Transverse colon (tissue), 4 donors: ENCODE data around the gene VPS26C. TPM values are rescaled to one million over a fixed set of nuclear protein-coding genes. Genes with fewer than 3 reads are reported as not detected.

Experiments
- DNase-seq: peaks from one replicate; pipeline ENCODE4 v3.0.0-alpha.2; 2019
- H3K27ac ChIP-seq, 4 donors: fragments of 200-600 bp; sonication (generic); 2 replicates each; pipeline ENCODE4 v1.5.1; 2016 to 2018; ENCODE audit warnings: inconsistent platforms in 4 of 4
- H3K27me3 ChIP-seq: fragments of 200-600 bp; sonication (generic); 2 replicates; pipeline ENCODE4 v1.5.1; 2017; ENCODE audit warnings: inconsistent platforms
- H3K36me3 ChIP-seq, 4 donors: fragments of 200-600 bp; sonication (generic); 2 replicates each; pipeline ENCODE4 v1.5.1; 2017 to 2019; ENCODE audit warnings: inconsistent platforms in 4 of 4
- H3K4me1 ChIP-seq, 4 donors: fragments of 200-600 bp; sonication (generic); 2 replicates each; pipeline ENCODE4 v1.5.1; 2017 to 2020; ENCODE audit warnings: inconsistent platforms in 4 of 4
- H3K4me3 ChIP-seq, 4 donors: fragments of 200-600 bp; sonication (generic); 1 replicate in 1 of 4; 2 replicates in 3 of 4; pipeline versions ENCODE4 v1.5.1 to v1.6.1; 2017 to 2019; ENCODE audit warnings: inconsistent platforms in 4 of 4
- H3K9me3 ChIP-seq, 2 donors: fragments of 200-600 bp; sonication (generic); 2 replicates each; pipeline ENCODE4 v1.5.1; 2017 to 2019; ENCODE audit warnings: inconsistent platforms in 2 of 2
- EP300 ChIP-seq: sonication (generic); formaldehyde crosslinking; IDR thresholded peaks from one replicate; pipeline ENCODE4 v1.6.1; 2017; ENCODE audit warnings: antibody characterized with exemption, low read depth
- POLR2A ChIP-seq: fragments of 450-650 bp; IDR thresholded peaks from one replicate; pipeline ENCODE4 v1.6.1; 2016; ENCODE audit warnings: antibody characterized with exemption, mild to moderate bottlenecking, moderate library complexity
- POLR2AphosphoS5 ChIP-seq, 3 donors: sonication (generic); formaldehyde crosslinking; IDR thresholded peaks; one replicate each; pipeline ENCODE4 v1.6.1; 2016; ENCODE audit warnings: antibody characterized with exemption in 3 of 3
- WGBS, 2 donors: methylation state at CpG; one replicate each; pipeline ENCODE4 v1.1.5; 2018; ENCODE audit warnings: low coverage in 1 of 2; 5-methylcytosine and 5-hydroxymethylcytosine counted together
- in situ Hi-C, 4 donors: fragments of 200-750 bp; cut with MboI; loops; one replicate each; pipeline versions ENCODE4 v1.15.0 to v1.15.1; 2017; ENCODE audit warnings: low sequenced_read_pairs in 3 of 4, low pct_ligation_motif_present in 1 of 4, low pct_unique_long_range_greater_than_20kb in 1 of 4
- intact Hi-C: fragments of 100-400 bp; cut with DNase I; formaldehyde crosslinking; loops from one replicate; pipeline ENCODE4 v1.15.1; 2023; ENCODE audit warnings: low total_unique reads
- total RNA-seq, 4 donors: library from RNA; depleted of rRNA; stranded (reverse); fragments of >200 nt; gene quantifications; one replicate each; pipeline ENCODE4 v1.1.0, GENCODE V29; 2016
- TF ChIP-seq, protein P1 (sequence below), 5 experiments: fragments of 200-600 bp in 3 of 5; fragments of 450-650 bp in 2 of 5; sonication (generic) in 3 of 5; IDR thresholded peaks; 1 replicate in 2 of 5; 2 replicates in 3 of 5; pipeline ENCODE4 v1.5.1; 2016 to 2017; ENCODE audit warnings: antibody characterized with exemption in 5 of 5, inconsistent platforms in 3 of 5, mild to moderate bottlenecking in 2 of 5, moderate library complexity in 1 of 5

Gene VPS26C
- total RNA-seq, 4 donors from 2014 or later, result 86.5 to 146 (median 108) TPM

- WGBS, 2 donors, result 92 to 100% methylated on average over 4 of the region's 4 CpGs
- H3K27ac ChIP-seq, result no peak overlapping the region
- no peak for TF ChIP-seq POLR2A
- no peak for TF ChIP-seq POLR2AphosphoS5 (IDR thresholded peaks at IDR 0.05)
- TF ChIP-seq, protein P1, sequence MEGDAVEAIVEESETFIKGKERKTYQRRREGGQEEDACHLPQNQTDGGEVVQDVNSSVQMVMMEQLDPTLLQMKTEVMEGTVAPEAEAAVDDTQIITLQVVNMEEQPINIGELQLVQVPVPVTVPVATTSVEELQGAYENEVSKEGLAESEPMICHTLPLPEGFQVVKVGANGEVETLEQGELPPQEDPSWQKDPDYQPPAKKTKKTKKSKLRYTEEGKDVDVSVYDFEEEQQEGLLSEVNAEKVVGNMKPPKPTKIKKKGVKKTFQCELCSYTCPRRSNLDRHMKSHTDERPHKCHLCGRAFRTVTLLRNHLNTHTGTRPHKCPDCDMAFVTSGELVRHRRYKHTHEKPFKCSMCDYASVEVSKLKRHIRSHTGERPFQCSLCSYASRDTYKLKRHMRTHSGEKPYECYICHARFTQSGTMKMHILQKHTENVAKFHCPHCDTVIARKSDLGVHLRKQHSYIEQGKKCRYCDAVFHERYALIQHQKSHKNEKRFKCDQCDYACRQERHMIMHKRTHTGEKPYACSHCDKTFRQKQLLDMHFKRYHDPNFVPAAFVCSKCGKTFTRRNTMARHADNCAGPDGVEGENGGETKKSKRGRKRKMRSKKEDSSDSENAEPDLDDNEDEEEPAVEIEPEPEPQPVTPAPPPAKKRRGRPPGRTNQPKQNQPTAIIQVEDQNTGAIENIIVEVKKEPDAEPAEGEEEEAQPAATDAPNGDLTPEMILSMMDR (IDR thresholded peaks at IDR 0.05), result no peak
- no peak for TF ChIP-seq EP300
- no peak overlapping the region for H3K4me3 ChIP-seq
- H3K4me1 ChIP-seq, result no peaks in the 10 kb centered on the region
- H3K27me3 ChIP-seq, result no peaks in the 10 kb centered on the region
- DNase-seq, result no peak
- intact Hi-C loops, result no loop called here
- H3K36me3 ChIP-seq, result peaks cover 0 to 17% (median 3%) of the 10 kb centered on the region in 4 donors
- no peaks in the 10 kb centered on the region for H3K9me3 ChIP-seq
- in situ Hi-C loops, result no loop called here
Observed at GRCh38 chr21:37197746-37198145, 69.4 kb downstream of the VPS26C start.

GRCh38 chr21:37196847-37197246 is 70.3 kb downstream of the VPS26C start:
- TF ChIP-seq, protein P1 (IDR thresholded peaks at IDR 0.05), result no peak
- no peak for TF ChIP-seq POLR2A
- TF ChIP-seq POLR2AphosphoS5 (IDR thresholded peaks at IDR 0.05), result no peak
- no peak for TF ChIP-seq EP300
- 51 to 73% methylated on average over 4 to 8 of the region's 8 CpGs for WGBS, 2 donors
- no peak for DNase-seq
- intact Hi-C loops (no loop called here), in situ Hi-C loops (no loop called here)
- Histone ChIP-seq H3K36me3 (peaks cover 0 to 20% (median 2%) of the 10 kb centered on the region in 4 donors), H3K9me3 (no peaks in the 10 kb centered on the region), H3K27me3 (no peaks in the 10 kb centered on the region), H3K4me3 (no peak overlapping the region), H3K27ac (no peak overlapping the region), H3K4me1 (no peaks in the 10 kb centered on the region)

DNA sequence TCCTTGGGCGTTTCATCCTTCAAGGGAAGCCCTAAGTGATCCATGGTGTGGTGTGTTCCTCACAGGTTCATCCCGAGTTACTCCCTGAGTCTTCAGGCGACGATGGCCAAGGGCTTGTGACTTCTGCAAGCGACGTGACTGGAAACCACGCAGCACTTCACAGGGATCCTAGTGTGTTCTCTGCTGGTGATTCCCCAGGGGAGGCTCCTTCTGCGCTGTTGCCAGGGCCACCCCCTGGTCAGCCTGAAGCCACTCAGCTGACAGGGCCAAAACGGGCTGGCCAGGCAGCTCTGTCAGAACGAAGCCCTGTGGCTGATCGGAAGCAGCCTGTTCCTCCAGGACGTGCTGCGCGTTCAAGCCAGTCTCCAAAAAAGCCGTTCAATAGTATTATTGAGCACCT is 71.5 kb downstream of the VPS26C start:
- TF ChIP-seq, protein P1 (IDR thresholded peaks at IDR 0.05), result no peak
- TF ChIP-seq POLR2A, result no peak
- TF ChIP-seq EP300, result no peak
- no peak for TF ChIP-seq POLR2AphosphoS5 (IDR thresholded peaks at IDR 0.05)
- intact Hi-C loops, result no loop called here
- no peak overlapping the region for H3K27ac ChIP-seq
- no peak overlapping the region for H3K4me3 ChIP-seq
- no peaks in the 10 kb centered on the region for H3K4me1 ChIP-seq
- DNase-seq, result no peak
- H3K36me3 ChIP-seq, result peaks cover 0 to 22% (median 6%) of the 10 kb centered on the region in 4 donors
- H3K27me3 ChIP-seq, result no peaks in the 10 kb centered on the region
- no peaks in the 10 kb centered on the region for H3K9me3 ChIP-seq
- WGBS, 2 donors, result 86 to 97% methylated on average over 6 to 15 of the region's 15 CpGs
- in situ Hi-C loops, result no loop called here

GRCh38 chr21:37195059-37195458 is 72.1 kb downstream of the VPS26C start:
- no peak for DNase-seq
- no peak overlapping the region for H3K4me3 ChIP-seq
- 83 to 88% methylated on average over 3 of the region's 3 CpGs for WGBS, 2 donors
- TF ChIP-seq EP300, result no peak
- no peak for TF ChIP-seq POLR2AphosphoS5 (IDR thresholded peaks at IDR 0.05)
- no peak for TF ChIP-seq POLR2A
- TF ChIP-seq, protein P1 (IDR thresholded peaks at IDR 0.05), result no peak
- no peaks in the 10 kb centered on the region for H3K9me3 ChIP-seq
- no peak overlapping the region for H3K27ac ChIP-seq
- peaks cover 0 to 19% (median 6%) of the 10 kb centered on the region in 4 donors for H3K36me3 ChIP-seq
- in situ Hi-C loops (no loop called here), intact Hi-C loops (no loop called here)
- H3K4me1 ChIP-seq, result no peaks in the 10 kb centered on the region
- no peaks in the 10 kb centered on the region for H3K27me3 ChIP-seq
